C4-2B (cell line): Measurements from ENCODE around the gene GIT2.

Source experiments
- ZFX ChIP-seq: fragments of 450-650 bp; IDR thresholded peaks from 2 replicates; pipeline ENCODE4 v1.6.1; 2017
- TF ChIP-seq, protein P1 (sequence below): fragments of 450-650 bp; conservative IDR thresholded peaks from 2 replicates; pipeline ENCODE4 v1.5.1; 2017; ENCODE audit warnings: mild to moderate bottlenecking

DNA sequence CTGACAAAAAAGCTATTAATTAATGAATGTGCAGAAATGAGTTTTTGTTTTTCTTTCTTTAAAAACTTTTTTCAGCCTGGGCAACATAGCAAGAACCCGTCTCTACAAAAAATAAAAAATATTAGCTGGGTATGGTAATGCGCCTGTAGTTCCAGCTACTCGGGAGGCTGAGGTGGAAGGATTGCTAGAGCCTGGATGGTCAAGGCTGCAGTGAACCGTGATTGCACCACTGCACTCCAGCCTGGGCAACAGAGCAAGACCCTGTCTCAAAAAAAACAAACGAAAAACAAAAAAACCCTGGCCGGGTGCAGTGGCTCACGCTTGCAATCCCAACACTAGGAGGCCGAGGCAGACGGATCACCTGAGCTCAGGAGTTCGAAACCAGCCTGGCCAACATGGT lies 7.9 kb downstream of the GIT2 start:
- TF ChIP-seq, protein P1, sequence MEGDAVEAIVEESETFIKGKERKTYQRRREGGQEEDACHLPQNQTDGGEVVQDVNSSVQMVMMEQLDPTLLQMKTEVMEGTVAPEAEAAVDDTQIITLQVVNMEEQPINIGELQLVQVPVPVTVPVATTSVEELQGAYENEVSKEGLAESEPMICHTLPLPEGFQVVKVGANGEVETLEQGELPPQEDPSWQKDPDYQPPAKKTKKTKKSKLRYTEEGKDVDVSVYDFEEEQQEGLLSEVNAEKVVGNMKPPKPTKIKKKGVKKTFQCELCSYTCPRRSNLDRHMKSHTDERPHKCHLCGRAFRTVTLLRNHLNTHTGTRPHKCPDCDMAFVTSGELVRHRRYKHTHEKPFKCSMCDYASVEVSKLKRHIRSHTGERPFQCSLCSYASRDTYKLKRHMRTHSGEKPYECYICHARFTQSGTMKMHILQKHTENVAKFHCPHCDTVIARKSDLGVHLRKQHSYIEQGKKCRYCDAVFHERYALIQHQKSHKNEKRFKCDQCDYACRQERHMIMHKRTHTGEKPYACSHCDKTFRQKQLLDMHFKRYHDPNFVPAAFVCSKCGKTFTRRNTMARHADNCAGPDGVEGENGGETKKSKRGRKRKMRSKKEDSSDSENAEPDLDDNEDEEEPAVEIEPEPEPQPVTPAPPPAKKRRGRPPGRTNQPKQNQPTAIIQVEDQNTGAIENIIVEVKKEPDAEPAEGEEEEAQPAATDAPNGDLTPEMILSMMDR: no peak
- TF ChIP-seq ZFX: no peak
